Measurements from ENCODE around the gene C11orf86. TPM values are rescaled to one million over a fixed set of nuclear protein-coding genes. Genes with fewer than 3 reads are reported as not detected.
"Not testable (repeated sequence)": the region's sequence is repeated elsewhere in the genome, so short reads cannot be mapped to it uniquely, and the experiment has no call there.

Gene C11orf86
- total and polyA plus RNA-seq, 2 donors from 2014 or later, result 0.92 TPM; not detected in 1

DNA sequence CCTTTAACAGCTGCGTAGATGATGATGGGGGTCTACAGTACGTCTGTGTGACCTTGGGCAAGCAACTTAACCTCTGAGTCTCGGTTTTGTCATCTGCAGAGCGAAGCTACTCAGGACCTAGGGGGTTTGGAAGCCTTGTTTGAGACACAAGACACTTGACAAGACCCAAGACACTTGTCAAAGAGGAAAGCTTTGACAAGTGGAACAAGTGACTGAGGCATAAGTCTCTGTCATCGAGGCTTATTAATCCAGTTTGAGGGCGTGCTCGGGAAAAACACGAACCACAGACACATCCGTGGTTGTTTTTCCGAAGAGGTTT, 16.2 kb upstream of the C11orf86 start:
- TF ChIP-seq CTCF (IDR thresholded peaks at IDR 0.05; ENCODE audit: borderline replicate concordance, extremely low read depth, insufficient read depth), result no peak

DNA sequence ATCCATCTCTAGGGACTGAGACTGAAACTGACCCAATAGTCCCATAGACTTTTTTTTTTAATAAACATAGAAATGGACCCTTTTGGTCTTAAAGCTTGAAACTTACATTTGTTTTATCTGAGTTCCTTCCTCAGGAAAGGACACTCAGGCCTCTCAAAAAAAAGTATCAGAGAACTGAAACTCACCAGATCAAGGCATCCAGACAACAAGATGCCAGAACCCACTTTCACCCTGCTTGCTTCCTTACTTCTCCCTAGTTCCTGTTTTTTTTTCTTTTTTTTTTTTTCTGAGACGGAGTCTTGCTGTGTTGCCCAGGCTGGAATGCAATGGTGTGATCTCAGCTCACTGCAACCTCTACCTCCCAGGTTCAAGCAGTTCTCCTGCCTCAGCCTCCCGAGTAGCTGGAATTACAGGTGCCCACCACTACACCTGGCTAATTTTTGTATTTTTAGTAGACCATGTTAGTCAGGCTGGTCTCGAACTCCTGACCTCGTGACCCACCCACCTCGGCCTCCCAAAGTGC, 13.4 kb upstream of the C11orf86 start:
- H3K27me3 ChIP-seq (ENCODE audit: control insufficient read depth, insufficient read depth, low read length); H3K27ac ChIP-seq (ENCODE audit: low read depth in 2 of 2, low read length in 2 of 2); intact Hi-C loops (cut with DNase I); DNase-seq; H3K36me3 ChIP-seq (ENCODE audit: control insufficient read depth in 2 of 3, insufficient read depth in 3 of 3, low read length in 3 of 3); H3K9ac ChIP-seq (ENCODE audit: low read length in 3 of 3); H3K4me3 ChIP-seq (ENCODE audit: low read length in 3 of 3); FAIRE-seq; H3K9me3 ChIP-seq (ENCODE audit: control insufficient read depth in 2 of 3, insufficient read depth in 1 of 3, low read length in 3 of 3): not testable (repeated sequence)
- H3K4me1 ChIP-seq (ENCODE audit: control insufficient read depth in 2 of 3, insufficient read depth in 2 of 3, low read depth in 1 of 3, low read length in 3 of 3), result peaks cover 0 to 13% (median 13%) of the 10 kb centered on the region in 3 donors

More for the DNA sequence above, 16.2 kb upstream of the C11orf86 start:
- DNase-seq, result no peak
- no peaks in the 10 kb centered on the region for H3K36me3 ChIP-seq (ENCODE audit: control insufficient read depth in 2 of 3, insufficient read depth in 3 of 3, low read length in 3 of 3)
- FAIRE-seq, result no peak
- H3K4me1 ChIP-seq (ENCODE audit: control insufficient read depth in 2 of 3, insufficient read depth in 2 of 3, low read depth in 1 of 3, low read length in 3 of 3), result peaks cover 0 to 14% (median 6%) of the 10 kb centered on the region in 3 donors
- no peaks in the 10 kb centered on the region for H3K27me3 ChIP-seq (ENCODE audit: control insufficient read depth, insufficient read depth, low read length)
- no peaks in the 10 kb centered on the region for H3K9me3 ChIP-seq (ENCODE audit: control insufficient read depth in 2 of 3, insufficient read depth in 1 of 3, low read length in 3 of 3)
- peak overlapping the region; percentile 72 to 86 (median 79) for H3K4me3 ChIP-seq (ENCODE audit: low read length in 3 of 3)
- H3K27ac ChIP-seq (ENCODE audit: low read depth in 2 of 2, low read length in 2 of 2), result peak overlapping the region; percentile 65 to 74
- intact Hi-C loops (cut with DNase I), result no loop called here
- H3K9ac ChIP-seq (ENCODE audit: low read length in 3 of 3), result peak overlapping the region in 2 of 3 donors; percentile 34 to 55

GRCh38 chr11:66962247-66962646, 12.9 kb upstream of the C11orf86 start:
- Histone ChIP-seq H3K27ac (ENCODE audit: low read depth in 2 of 2, low read length in 2 of 2) (no peak overlapping the region), H3K27me3 (ENCODE audit: control insufficient read depth, insufficient read depth, low read length) (no peaks in the 10 kb centered on the region), H3K4me3 (ENCODE audit: low read length in 3 of 3) (no peak overlapping the region), H3K9ac (ENCODE audit: low read length in 3 of 3) (no peak overlapping the region), H3K9me3 (ENCODE audit: control insufficient read depth in 2 of 3, insufficient read depth in 1 of 3, low read length in 3 of 3) (no peaks in the 10 kb centered on the region), H3K4me1 (ENCODE audit: control insufficient read depth in 2 of 3, insufficient read depth in 2 of 3, low read depth in 1 of 3, low read length in 3 of 3) (peaks cover 0 to 13% (median 9%) of the 10 kb centered on the region in 3 donors), H3K36me3 (ENCODE audit: control insufficient read depth in 2 of 3, insufficient read depth in 3 of 3, low read length in 3 of 3) (no peaks in the 10 kb centered on the region)
- FAIRE-seq, result no peak
- no peak for DNase-seq
- intact Hi-C loops (cut with DNase I), result no loop called here
- TF ChIP-seq CTCF (IDR thresholded peaks at IDR 0.05; ENCODE audit: borderline replicate concordance, extremely low read depth, insufficient read depth), result no peak

GRCh38 chr11:66962801-66963200, 12.3 kb upstream of the C11orf86 start:
- no peak for DNase-seq
- Histone ChIP-seq H3K4me3 (ENCODE audit: low read length in 3 of 3) (no peak overlapping the region), H3K36me3 (ENCODE audit: control insufficient read depth in 2 of 3, insufficient read depth in 3 of 3, low read length in 3 of 3) (no peaks in the 10 kb centered on the region), H3K4me1 (ENCODE audit: control insufficient read depth in 2 of 3, insufficient read depth in 2 of 3, low read depth in 1 of 3, low read length in 3 of 3) (peaks cover 0 to 13% (median 6%) of the 10 kb centered on the region in 3 donors), H3K27me3 (ENCODE audit: control insufficient read depth, insufficient read depth, low read length) (no peaks in the 10 kb centered on the region), H3K9ac (ENCODE audit: low read length in 3 of 3) (no peak overlapping the region), H3K27ac (ENCODE audit: low read depth in 2 of 2, low read length in 2 of 2) (no peak overlapping the region), H3K9me3 (ENCODE audit: control insufficient read depth in 2 of 3, insufficient read depth in 1 of 3, low read length in 3 of 3) (no peaks in the 10 kb centered on the region)
- no peak for TF ChIP-seq CTCF (IDR thresholded peaks at IDR 0.05; ENCODE audit: borderline replicate concordance, extremely low read depth, insufficient read depth)
- intact Hi-C loops (cut with DNase I), result no loop called here
- no peak for FAIRE-seq

Measured in kidney (tissue), 14 donors.